ENCODE measurements around the gene DLGAP1.

The DLGAP1 gene

GRCh38 chr18:3560755-3561154 lies 894.4 kb downstream of the DLGAP1 start:
- ChIA-PET POLR2A (no interaction called here), CTCF (no interaction called here)
- DNase-seq (ENCODE audit: extremely low spot score) = no peak
- TF ChIP-seq NFRKB (IDR thresholded peaks at IDR 0.05) (no peak), LEF1 (IDR thresholded peaks at IDR 0.05; ENCODE audit: borderline replicate concordance) (no peak), ARNT (IDR thresholded peaks at IDR 0.05) (no peak), BHLHE40 (IDR thresholded peaks at IDR 0.05; ENCODE audit: borderline replicate concordance) (no peak), HDGF (IDR thresholded peaks at IDR 0.05; ENCODE audit: borderline replicate concordance) (no peak), FOXK2 (IDR thresholded peaks at IDR 0.05) (no peak)

- DNase-seq (ENCODE audit: extremely low spot score) = no peak
- POLR2A ChIA-PET = no interaction called here
- no peak for TF ChIP-seq ARNT (IDR thresholded peaks at IDR 0.05)
- no peak for TF ChIP-seq FOXM1 (IDR thresholded peaks at IDR 0.05; ENCODE audit: borderline replicate concordance)
- TF ChIP-seq LEF1 (IDR thresholded peaks at IDR 0.05; ENCODE audit: borderline replicate concordance) = no peak
- no peak for TF ChIP-seq L3MBTL2 (conservative IDR thresholded peaks at IDR 0.05)
- TF ChIP-seq PKNOX1 (IDR thresholded peaks at IDR 0.05) = no peak
- no peak for TF ChIP-seq ELF4 (IDR thresholded peaks at IDR 0.05)
- TF ChIP-seq SUZ12 (IDR thresholded peaks at IDR 0.05) = no peak
- no peak for TF ChIP-seq ZNF384 (IDR thresholded peaks at IDR 0.05)
- no peak for TF ChIP-seq NFRKB (IDR thresholded peaks at IDR 0.05)
- CTCF ChIA-PET = no interaction called here
Measured at GRCh38 chr18:3554811-3555427, 900.2 kb downstream of the DLGAP1 start.

- DNase-seq (ENCODE audit: extremely low spot score) = no peak
- ChIA-PET POLR2A (no interaction called here), CTCF (no interaction called here)
- TF ChIP-seq SP1 (IDR thresholded peaks at IDR 0.05) (no peak), ELF4 (IDR thresholded peaks at IDR 0.05) (no peak), LEF1 (IDR thresholded peaks at IDR 0.05; ENCODE audit: borderline replicate concordance) (no peak), SUZ12 (IDR thresholded peaks at IDR 0.05) (no peak)
Measured at GRCh38 chr18:3554091-3554601, 901.0 kb downstream of the DLGAP1 start.

GRCh38 chr18:3552305-3552704 lies 902.8 kb downstream of the DLGAP1 start:
- TF ChIP-seq HDGF (IDR thresholded peaks at IDR 0.05; ENCODE audit: borderline replicate concordance) = no peak
- DNase-seq (ENCODE audit: extremely low spot score) = no peak
- ChIA-PET POLR2A (no interaction called here), CTCF (no interaction called here)

- ChIA-PET CTCF (no interaction called here), POLR2A (no interaction called here)
Measured at GRCh38 chr18:3547891-3548615, 907.1 kb downstream of the DLGAP1 start.

GRCh38 chr18:3546106-3546505 lies 909.0 kb downstream of the DLGAP1 start:
- ChIA-PET POLR2A (no interaction called here), CTCF (no interaction called here)
- no peak for DNase-seq (ENCODE audit: extremely low spot score)
- TF ChIP-seq HDGF (IDR thresholded peaks at IDR 0.05; ENCODE audit: borderline replicate concordance) = no peak
- no peak for TF ChIP-seq ELF4 (IDR thresholded peaks at IDR 0.05)
- no peak for TF ChIP-seq SUZ12 (IDR thresholded peaks at IDR 0.05)
- no peak for TF ChIP-seq BHLHE40 (IDR thresholded peaks at IDR 0.05; ENCODE audit: borderline replicate concordance)
- TF ChIP-seq L3MBTL2 (conservative IDR thresholded peaks at IDR 0.05) = no peak
- TF ChIP-seq FOXA1 (IDR thresholded peaks at IDR 0.05) = no peak
- no peak for TF ChIP-seq NFRKB (IDR thresholded peaks at IDR 0.05)
- TF ChIP-seq CTBP1 (IDR thresholded peaks at IDR 0.05; ENCODE audit: borderline replicate concordance) = no peak
- TF ChIP-seq LEF1 (IDR thresholded peaks at IDR 0.05; ENCODE audit: borderline replicate concordance) = no peak
- no peak for TF ChIP-seq FOXM1 (IDR thresholded peaks at IDR 0.05; ENCODE audit: borderline replicate concordance)
- no peak for TF ChIP-seq TARDBP (IDR thresholded peaks at IDR 0.05)
- no peak for TF ChIP-seq ZNF384 (IDR thresholded peaks at IDR 0.05)
- TF ChIP-seq ARNT (IDR thresholded peaks at IDR 0.05) = no peak
- TF ChIP-seq FOXK2 (IDR thresholded peaks at IDR 0.05) = no peak

More at GRCh38 chr18:3547891-3548615, 907.1 kb downstream of the DLGAP1 start:
- TF ChIP-seq FOXK2 (IDR thresholded peaks at IDR 0.05) (no peak), NFRKB (IDR thresholded peaks at IDR 0.05) (no peak), ZNF384 (IDR thresholded peaks at IDR 0.05) (no peak), PKNOX1 (IDR thresholded peaks at IDR 0.05) (no peak)
- no peak for DNase-seq (ENCODE audit: extremely low spot score)

GRCh38 chr18:3544537-3544936 lies 910.6 kb downstream of the DLGAP1 start:
- ChIA-PET CTCF (no interaction called here), POLR2A (no interaction called here)
- TF ChIP-seq HDGF (IDR thresholded peaks at IDR 0.05; ENCODE audit: borderline replicate concordance) (no peak), NFRKB (IDR thresholded peaks at IDR 0.05) (no peak), LEF1 (IDR thresholded peaks at IDR 0.05; ENCODE audit: borderline replicate concordance) (no peak), SUZ12 (IDR thresholded peaks at IDR 0.05) (no peak), FOXM1 (IDR thresholded peaks at IDR 0.05; ENCODE audit: borderline replicate concordance) (no peak), FOXA1 (IDR thresholded peaks at IDR 0.05) (no peak), TARDBP (IDR thresholded peaks at IDR 0.05) (no peak), ARNT (IDR thresholded peaks at IDR 0.05) (no peak), ZNF384 (IDR thresholded peaks at IDR 0.05) (no peak), SP1 (IDR thresholded peaks at IDR 0.05) (no peak), L3MBTL2 (conservative IDR thresholded peaks at IDR 0.05) (no peak), PKNOX1 (IDR thresholded peaks at IDR 0.05) (no peak), ELF4 (IDR thresholded peaks at IDR 0.05) (no peak), FOXK2 (IDR thresholded peaks at IDR 0.05) (no peak), CTBP1 (IDR thresholded peaks at IDR 0.05; ENCODE audit: borderline replicate concordance) (no peak), BHLHE40 (IDR thresholded peaks at IDR 0.05; ENCODE audit: borderline replicate concordance) (no peak)
- no peak for DNase-seq (ENCODE audit: extremely low spot score)
